GM23338 (cell line): ENCODE results near the gene HIVEP2. TPM values are rescaled to one million over a fixed set of nuclear protein-coding genes. Genes with fewer than 3 reads are reported as not detected.

Experiments used
- ATAC-seq: fragments of 200-7000 bp; cut with Tn5 transposase; 3 replicates; pipeline ENCODE4 v1.9.1; 2020
- DNase-seq: peaks from one replicate; pipeline ENCODE4 v3.0.0-alpha.2; 2015; ENCODE audit warnings: low spot score
- H2AFZ ChIP-seq: fragments of 200-600 bp; sonication (generic); 2 replicates; pipeline ENCODE4 v1.8.0; 2016; ENCODE audit warnings: antibody characterized with exemption, mild to moderate bottlenecking, moderate library complexity
- H3F3A ChIP-seq: fragments of 200-600 bp; sonication (generic); replicated peaks from 2 replicates; pipeline ENCODE4 v1.8.0; 2017; ENCODE audit warnings: antibody characterized with exemption, mixed run types, low read depth
- H3K27ac ChIP-seq: fragments of 200-600 bp; sonication (generic); 2 replicates; pipeline ENCODE4 v1.6.1; 2016; ENCODE audit warnings: low read depth
- H3K27me3 ChIP-seq: fragments of 200-600 bp; sonication (generic); 2 replicates; pipeline ENCODE4 v1.8.0; 2016; ENCODE audit warnings: mild to moderate bottlenecking, mixed run types, moderate library complexity; ENCODE audit not compliant: insufficient read depth
- H3K36me3 ChIP-seq: fragments of 200-600 bp; sonication (generic); 2 replicates; pipeline ENCODE4 v1.8.0; 2016; ENCODE audit warnings: mild to moderate bottlenecking; ENCODE audit not compliant: insufficient read depth
- H3K4me1 ChIP-seq: fragments of 200-600 bp; sonication (generic); 2 replicates; pipeline ENCODE4 v1.8.0; 2016; ENCODE audit warnings: mild to moderate bottlenecking, moderate library complexity; ENCODE audit not compliant: insufficient read depth
- H3K4me2 ChIP-seq: fragments of 200-600 bp; sonication (generic); 2 replicates; pipeline ENCODE4 v1.7.1; 2017; ENCODE audit warnings: mixed run types
- H3K4me3 ChIP-seq: fragments of 200-600 bp; sonication (generic); 2 replicates; pipeline ENCODE4 v1.6.1; 2016; ENCODE audit warnings: mixed run types
- H3K79me2 ChIP-seq: fragments of 200-600 bp; sonication (generic); replicated peaks from 2 replicates; pipeline ENCODE4 v1.8.0; 2017; ENCODE audit warnings: mild to moderate bottlenecking; ENCODE audit not compliant: insufficient read depth
- H3K9me2 ChIP-seq: fragments of 200-600 bp; sonication (generic); 2 replicates; pipeline ENCODE4 v1.8.0; 2017; ENCODE audit not compliant: insufficient read depth
- H4K20me1 ChIP-seq: fragments of 200-600 bp; sonication (generic); replicated peaks from 2 replicates; pipeline ENCODE4 v1.8.0; 2017; ENCODE audit warnings: mild to moderate bottlenecking; ENCODE audit not compliant: insufficient read depth
- H3K27ac Mint-ChIP-seq: 2 replicates; pipeline ENCODE4 v1.8.0; 2020; ENCODE audit warnings: inconsistent platforms, mild to moderate bottlenecking, moderate library complexity, mixed read lengths
- H3K27me3 Mint-ChIP-seq: 3 replicates; pipeline ENCODE4 v1.8.0; 2022; ENCODE audit warnings: low read depth, mild to moderate bottlenecking, moderate library complexity, mixed read lengths, inconsistent platforms; ENCODE audit not compliant: insufficient read depth, poor library complexity
- H3K36me3 Mint-ChIP-seq: 3 replicates; pipeline ENCODE4 v1.8.0; 2021; ENCODE audit warnings: low read depth, mild to moderate bottlenecking, inconsistent platforms, moderate library complexity, mixed read lengths
- H3K4me1 Mint-ChIP-seq: 3 replicates; pipeline ENCODE4 v1.8.0; 2020; ENCODE audit warnings: mild to moderate bottlenecking, inconsistent platforms, mixed read lengths
- H3K4me3 Mint-ChIP-seq: 3 replicates; pipeline ENCODE4 v1.8.0; 2021; ENCODE audit warnings: moderate library complexity, mild to moderate bottlenecking, inconsistent platforms, mixed read lengths
- H3K9me3 Mint-ChIP-seq: 3 replicates; pipeline ENCODE4 v1.8.0; 2020; ENCODE audit warnings: moderate library complexity, mild to moderate bottlenecking, inconsistent platforms, mixed read lengths
- CREB1 ChIP-seq: fragments of 250-450 bp; sonication (Bioruptor Pico); IDR thresholded peaks from 2 replicates; pipeline ENCODE4 v1.5.0; 2020; ENCODE audit warnings: low read depth, mild to moderate bottlenecking, moderate library complexity
- EZH2 ChIP-seq: fragments of 200-600 bp; sonication (generic); IDR thresholded peaks from one replicate; pipeline ENCODE4 v1.8.0; 2017; ENCODE audit warnings: antibody characterized with exemption, mild to moderate bottlenecking, low read depth; ENCODE audit not compliant: unreplicated experiment
- EZH2phosphoT487 ChIP-seq: fragments of 200-600 bp; sonication (generic); IDR thresholded peaks from one replicate; pipeline ENCODE4 v1.8.1; 2018; ENCODE audit warnings: antibody characterized with exemption; ENCODE audit not compliant: unreplicated experiment
- JUNB ChIP-seq: IDR thresholded peaks from one replicate; pipeline ENCODE4 v1.6.1; 2016; ENCODE audit warnings: antibody characterized with exemption; ENCODE audit not compliant: unreplicated experiment
- NANOG ChIP-seq: IDR thresholded peaks from 2 replicates; pipeline ENCODE4 v1.6.1; 2016; ENCODE audit warnings: antibody characterized with exemption, borderline replicate concordance
- POLR2AphosphoS5 ChIP-seq: IDR thresholded peaks from 2 replicates; pipeline ENCODE4 v1.6.1; 2016; ENCODE audit warnings: antibody characterized with exemption, low read depth
- STAT1 ChIP-seq: IDR thresholded peaks from one replicate; pipeline ENCODE4 v1.6.1; 2016; ENCODE audit warnings: antibody characterized with exemption; ENCODE audit not compliant: unreplicated experiment
- ZNF114 ChIP-seq: fragments of 250-450 bp; sonication (Bioruptor Pico); IDR thresholded peaks from 2 replicates; pipeline ENCODE4 v1.5.0; 2020; ENCODE audit warnings: mild to moderate bottlenecking, moderate library complexity
- ZNF331 ChIP-seq: fragments of 250-450 bp; sonication (Bioruptor Pico); IDR thresholded peaks from 2 replicates; pipeline ENCODE4 v1.5.0; 2020; ENCODE audit warnings: low read depth, mild to moderate bottlenecking, moderate library complexity
- polyA plus RNA-seq: library from polyadenylated mRNA; unstranded; fragments of >200 nt; fragmentation: Nextera tagmentation; extraction: Ambion mirVana; gene quantifications from 2 replicates; pipeline ENCODE4 v1.2.1, GENCODE V29; 2016
- total RNA-seq: library from RNA; depleted of rRNA; stranded (reverse); fragments of >200 nt; shearing (Covaris generic); gene quantifications from 2 replicates; pipeline ENCODE4 v1.2.3, GENCODE V29; 2014
- TF ChIP-seq, protein P1 (sequence below): IDR thresholded peaks from one replicate; pipeline ENCODE4 v1.6.1; 2018; ENCODE audit warnings: antibody characterized with exemption; ENCODE audit not compliant: unreplicated experiment
- TF ChIP-seq, protein P2 (sequence below): IDR thresholded peaks from 2 replicates; pipeline ENCODE4 v1.6.1; 2016; ENCODE audit warnings: antibody characterized with exemption
- TF ChIP-seq, protein P3 (sequence below): fragments of 250-450 bp; sonication (Bioruptor Pico); IDR thresholded peaks from 2 replicates; pipeline ENCODE4 v1.5.0; 2020; ENCODE audit warnings: mild to moderate bottlenecking, moderate library complexity
- TF ChIP-seq, protein P4 (sequence below), 2 experiments: fragments of 200-600 bp in 1 of 2; sonication (generic) in 1 of 2; conservative IDR thresholded peaks; 2 replicates each; pipeline versions ENCODE4 v1.5.1 to v1.6.1; 2016 to 2017; ENCODE audit warnings: antibody characterized with exemption in 2 of 2, low read depth in 2 of 2, mild to moderate bottlenecking in 2 of 2, moderate library complexity in 1 of 2

The HIVEP2 gene
- total and polyA plus RNA-seq, 2 experiments from 2014 or later = 1.5 to 7.4 TPM

DNA sequence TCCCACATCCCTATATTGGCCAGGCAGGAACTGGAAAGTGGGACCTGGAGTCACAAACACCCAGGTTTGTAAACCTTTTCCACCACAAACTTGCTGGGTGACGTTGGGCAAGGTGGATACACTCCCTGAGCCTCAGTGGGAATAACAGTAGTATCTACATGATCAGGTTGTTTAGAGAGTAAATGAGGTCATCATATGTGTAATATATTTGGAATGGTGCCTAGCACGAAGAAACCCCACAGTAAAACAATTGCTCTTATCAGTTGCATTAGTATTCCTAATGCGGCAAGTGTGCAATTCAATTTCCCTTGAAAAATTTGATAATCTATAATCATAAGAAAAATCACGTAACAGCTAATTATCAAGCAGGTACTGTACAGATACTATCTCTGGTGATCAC, 51.9 kb downstream of the HIVEP2 start:
- H3K36me3 ChIP-seq = no peaks in the 10 kb centered on the region
- no peaks in the 10 kb centered on the region for H3K9me2 ChIP-seq
- no peaks in the 10 kb centered on the region for H3K4me1 ChIP-seq
- ATAC-seq (no peak), DNase-seq (no peak)
- Mint-ChIP-seq H3K9me3 (no peaks in the 10 kb centered on the region), H3K27ac (no peak overlapping the region), H3K4me1 (peaks cover 9% of the 10 kb centered on the region), H3K4me3 (no peak overlapping the region), H3K36me3 (no peaks in the 10 kb centered on the region), H3K27me3 (no peaks in the 10 kb centered on the region)
- H3K4me3 ChIP-seq = no peak overlapping the region
- no peaks in the 10 kb centered on the region for H3F3A ChIP-seq
- no peak overlapping the region for H3K4me2 ChIP-seq
- H4K20me1 ChIP-seq = no peaks in the 10 kb centered on the region
- no peaks in the 10 kb centered on the region; the same call in 1 of the 2 replicates for H3K79me2 ChIP-seq
- H3K27me3 ChIP-seq = no peaks in the 10 kb centered on the region
- TF ChIP-seq, protein P1, sequence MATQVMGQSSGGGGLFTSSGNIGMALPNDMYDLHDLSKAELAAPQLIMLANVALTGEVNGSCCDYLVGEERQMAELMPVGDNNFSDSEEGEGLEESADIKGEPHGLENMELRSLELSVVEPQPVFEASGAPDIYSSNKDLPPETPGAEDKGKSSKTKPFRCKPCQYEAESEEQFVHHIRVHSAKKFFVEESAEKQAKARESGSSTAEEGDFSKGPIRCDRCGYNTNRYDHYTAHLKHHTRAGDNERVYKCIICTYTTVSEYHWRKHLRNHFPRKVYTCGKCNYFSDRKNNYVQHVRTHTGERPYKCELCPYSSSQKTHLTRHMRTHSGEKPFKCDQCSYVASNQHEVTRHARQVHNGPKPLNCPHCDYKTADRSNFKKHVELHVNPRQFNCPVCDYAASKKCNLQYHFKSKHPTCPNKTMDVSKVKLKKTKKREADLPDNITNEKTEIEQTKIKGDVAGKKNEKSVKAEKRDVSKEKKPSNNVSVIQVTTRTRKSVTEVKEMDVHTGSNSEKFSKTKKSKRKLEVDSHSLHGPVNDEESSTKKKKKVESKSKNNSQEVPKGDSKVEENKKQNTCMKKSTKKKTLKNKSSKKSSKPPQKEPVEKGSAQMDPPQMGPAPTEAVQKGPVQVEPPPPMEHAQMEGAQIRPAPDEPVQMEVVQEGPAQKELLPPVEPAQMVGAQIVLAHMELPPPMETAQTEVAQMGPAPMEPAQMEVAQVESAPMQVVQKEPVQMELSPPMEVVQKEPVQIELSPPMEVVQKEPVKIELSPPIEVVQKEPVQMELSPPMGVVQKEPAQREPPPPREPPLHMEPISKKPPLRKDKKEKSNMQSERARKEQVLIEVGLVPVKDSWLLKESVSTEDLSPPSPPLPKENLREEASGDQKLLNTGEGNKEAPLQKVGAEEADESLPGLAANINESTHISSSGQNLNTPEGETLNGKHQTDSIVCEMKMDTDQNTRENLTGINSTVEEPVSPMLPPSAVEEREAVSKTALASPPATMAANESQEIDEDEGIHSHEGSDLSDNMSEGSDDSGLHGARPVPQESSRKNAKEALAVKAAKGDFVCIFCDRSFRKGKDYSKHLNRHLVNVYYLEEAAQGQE = no peak
- TF ChIP-seq ZNF331 (CRISPR knock-in tag) = no peak
- TF ChIP-seq CREB1 (CRISPR knock-in tag) = no peak
- no peak for TF ChIP-seq NANOG
- TF ChIP-seq, protein P2, sequence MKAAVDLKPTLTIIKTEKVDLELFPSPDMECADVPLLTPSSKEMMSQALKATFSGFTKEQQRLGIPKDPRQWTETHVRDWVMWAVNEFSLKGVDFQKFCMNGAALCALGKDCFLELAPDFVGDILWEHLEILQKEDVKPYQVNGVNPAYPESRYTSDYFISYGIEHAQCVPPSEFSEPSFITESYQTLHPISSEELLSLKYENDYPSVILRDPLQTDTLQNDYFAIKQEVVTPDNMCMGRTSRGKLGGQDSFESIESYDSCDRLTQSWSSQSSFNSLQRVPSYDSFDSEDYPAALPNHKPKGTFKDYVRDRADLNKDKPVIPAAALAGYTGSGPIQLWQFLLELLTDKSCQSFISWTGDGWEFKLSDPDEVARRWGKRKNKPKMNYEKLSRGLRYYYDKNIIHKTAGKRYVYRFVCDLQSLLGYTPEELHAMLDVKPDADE = no peak
- no peak for TF ChIP-seq JUNB
- no peak for TF ChIP-seq EZH2phosphoT487
- no peak for TF ChIP-seq ZNF114
- TF ChIP-seq, protein P3, sequence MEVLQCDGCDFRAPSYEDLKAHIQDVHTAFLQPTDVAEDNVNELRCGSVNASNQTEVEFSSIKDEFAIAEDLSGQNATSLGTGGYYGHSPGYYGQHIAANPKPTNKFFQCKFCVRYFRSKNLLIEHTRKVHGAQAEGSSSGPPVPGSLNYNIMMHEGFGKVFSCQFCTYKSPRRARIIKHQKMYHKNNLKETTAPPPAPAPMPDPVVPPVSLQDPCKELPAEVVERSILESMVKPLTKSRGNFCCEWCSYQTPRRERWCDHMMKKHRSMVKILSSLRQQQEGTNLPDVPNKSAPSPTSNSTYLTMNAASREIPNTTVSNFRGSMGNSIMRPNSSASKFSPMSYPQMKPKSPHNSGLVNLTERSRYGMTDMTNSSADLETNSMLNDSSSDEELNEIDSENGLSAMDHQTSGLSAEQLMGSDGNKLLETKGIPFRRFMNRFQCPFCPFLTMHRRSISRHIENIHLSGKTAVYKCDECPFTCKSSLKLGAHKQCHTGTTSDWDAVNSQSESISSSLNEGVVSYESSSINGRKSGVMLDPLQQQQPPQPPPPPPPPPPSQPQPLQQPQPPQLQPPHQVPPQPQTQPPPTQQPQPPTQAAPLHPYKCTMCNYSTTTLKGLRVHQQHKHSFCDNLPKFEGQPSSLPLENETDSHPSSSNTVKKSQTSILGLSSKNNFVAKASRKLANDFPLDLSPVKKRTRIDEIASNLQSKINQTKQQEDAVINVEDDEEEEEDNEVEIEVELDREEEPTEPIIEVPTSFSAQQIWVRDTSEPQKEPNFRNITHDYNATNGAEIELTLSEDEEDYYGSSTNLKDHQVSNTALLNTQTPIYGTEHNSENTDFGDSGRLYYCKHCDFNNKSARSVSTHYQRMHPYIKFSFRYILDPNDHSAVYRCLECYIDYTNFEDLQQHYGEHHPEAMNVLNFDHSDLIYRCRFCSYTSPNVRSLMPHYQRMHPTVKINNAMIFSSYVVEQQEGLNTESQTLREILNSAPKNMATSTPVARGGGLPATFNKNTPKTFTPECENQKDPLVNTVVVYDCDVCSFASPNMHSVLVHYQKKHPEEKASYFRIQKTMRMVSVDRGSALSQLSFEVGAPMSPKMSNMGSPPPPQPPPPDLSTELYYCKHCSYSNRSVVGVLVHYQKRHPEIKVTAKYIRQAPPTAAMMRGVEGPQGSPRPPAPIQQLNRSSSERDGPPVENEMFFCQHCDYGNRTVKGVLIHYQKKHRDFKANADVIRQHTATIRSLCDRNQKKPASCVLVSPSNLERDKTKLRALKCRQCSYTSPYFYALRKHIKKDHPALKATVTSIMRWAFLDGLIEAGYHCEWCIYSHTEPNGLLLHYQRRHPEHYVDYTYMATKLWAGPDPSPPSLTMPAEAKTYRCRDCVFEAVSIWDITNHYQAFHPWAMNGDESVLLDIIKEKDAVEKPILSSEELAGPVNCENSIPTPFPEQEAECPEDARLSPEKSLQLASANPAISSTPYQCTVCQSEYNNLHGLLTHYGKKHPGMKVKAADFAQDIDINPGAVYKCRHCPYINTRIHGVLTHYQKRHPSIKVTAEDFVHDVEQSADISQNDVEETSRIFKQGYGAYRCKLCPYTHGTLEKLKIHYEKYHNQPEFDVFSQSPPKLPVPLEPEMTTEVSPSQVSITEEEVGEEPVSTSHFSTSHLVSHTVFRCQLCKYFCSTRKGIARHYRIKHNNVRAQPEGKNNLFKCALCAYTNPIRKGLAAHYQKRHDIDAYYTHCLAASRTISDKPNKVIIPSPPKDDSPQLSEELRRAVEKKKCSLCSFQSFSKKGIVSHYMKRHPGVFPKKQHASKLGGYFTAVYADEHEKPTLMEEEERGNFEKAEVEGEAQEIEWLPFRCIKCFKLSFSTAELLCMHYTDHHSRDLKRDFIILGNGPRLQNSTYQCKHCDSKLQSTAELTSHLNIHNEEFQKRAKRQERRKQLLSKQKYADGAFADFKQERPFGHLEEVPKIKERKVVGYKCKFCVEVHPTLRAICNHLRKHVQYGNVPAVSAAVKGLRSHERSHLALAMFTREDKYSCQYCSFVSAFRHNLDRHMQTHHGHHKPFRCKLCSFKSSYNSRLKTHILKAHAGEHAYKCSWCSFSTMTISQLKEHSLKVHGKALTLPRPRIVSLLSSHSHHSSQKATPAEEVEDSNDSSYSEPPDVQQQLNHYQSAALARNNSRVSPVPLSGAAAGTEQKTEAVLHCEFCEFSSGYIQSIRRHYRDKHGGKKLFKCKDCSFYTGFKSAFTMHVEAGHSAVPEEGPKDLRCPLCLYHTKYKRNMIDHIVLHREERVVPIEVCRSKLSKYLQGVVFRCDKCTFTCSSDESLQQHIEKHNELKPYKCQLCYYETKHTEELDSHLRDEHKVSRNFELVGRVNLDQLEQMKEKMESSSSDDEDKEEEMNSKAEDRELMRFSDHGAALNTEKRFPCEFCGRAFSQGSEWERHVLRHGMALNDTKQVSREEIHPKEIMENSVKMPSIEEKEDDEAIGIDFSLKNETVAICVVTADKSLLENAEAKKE (CRISPR knock-in tag) = no peak
- no peak for TF ChIP-seq STAT1
- TF ChIP-seq, protein P4, sequence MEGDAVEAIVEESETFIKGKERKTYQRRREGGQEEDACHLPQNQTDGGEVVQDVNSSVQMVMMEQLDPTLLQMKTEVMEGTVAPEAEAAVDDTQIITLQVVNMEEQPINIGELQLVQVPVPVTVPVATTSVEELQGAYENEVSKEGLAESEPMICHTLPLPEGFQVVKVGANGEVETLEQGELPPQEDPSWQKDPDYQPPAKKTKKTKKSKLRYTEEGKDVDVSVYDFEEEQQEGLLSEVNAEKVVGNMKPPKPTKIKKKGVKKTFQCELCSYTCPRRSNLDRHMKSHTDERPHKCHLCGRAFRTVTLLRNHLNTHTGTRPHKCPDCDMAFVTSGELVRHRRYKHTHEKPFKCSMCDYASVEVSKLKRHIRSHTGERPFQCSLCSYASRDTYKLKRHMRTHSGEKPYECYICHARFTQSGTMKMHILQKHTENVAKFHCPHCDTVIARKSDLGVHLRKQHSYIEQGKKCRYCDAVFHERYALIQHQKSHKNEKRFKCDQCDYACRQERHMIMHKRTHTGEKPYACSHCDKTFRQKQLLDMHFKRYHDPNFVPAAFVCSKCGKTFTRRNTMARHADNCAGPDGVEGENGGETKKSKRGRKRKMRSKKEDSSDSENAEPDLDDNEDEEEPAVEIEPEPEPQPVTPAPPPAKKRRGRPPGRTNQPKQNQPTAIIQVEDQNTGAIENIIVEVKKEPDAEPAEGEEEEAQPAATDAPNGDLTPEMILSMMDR (conservative IDR thresholded peaks at IDR 0.05; ENCODE audit: low read depth in 2 of 2) = no peak
- TF ChIP-seq EZH2 = no peak
- no peak for TF ChIP-seq POLR2AphosphoS5
- H2AFZ ChIP-seq = no peak overlapping the region
- H3K27ac ChIP-seq = no peak overlapping the region
